NCI-H2081 treated with DMSO at 0.1 percent for 48 hours (cell line): ENCODE measurements around the gene OGFR.

Experiments used
- DNase-seq: peaks from one replicate; lab custom pipeline; 2025; lab: John Stamatoyannopoulos, UW

Gene OGFR

DNA sequence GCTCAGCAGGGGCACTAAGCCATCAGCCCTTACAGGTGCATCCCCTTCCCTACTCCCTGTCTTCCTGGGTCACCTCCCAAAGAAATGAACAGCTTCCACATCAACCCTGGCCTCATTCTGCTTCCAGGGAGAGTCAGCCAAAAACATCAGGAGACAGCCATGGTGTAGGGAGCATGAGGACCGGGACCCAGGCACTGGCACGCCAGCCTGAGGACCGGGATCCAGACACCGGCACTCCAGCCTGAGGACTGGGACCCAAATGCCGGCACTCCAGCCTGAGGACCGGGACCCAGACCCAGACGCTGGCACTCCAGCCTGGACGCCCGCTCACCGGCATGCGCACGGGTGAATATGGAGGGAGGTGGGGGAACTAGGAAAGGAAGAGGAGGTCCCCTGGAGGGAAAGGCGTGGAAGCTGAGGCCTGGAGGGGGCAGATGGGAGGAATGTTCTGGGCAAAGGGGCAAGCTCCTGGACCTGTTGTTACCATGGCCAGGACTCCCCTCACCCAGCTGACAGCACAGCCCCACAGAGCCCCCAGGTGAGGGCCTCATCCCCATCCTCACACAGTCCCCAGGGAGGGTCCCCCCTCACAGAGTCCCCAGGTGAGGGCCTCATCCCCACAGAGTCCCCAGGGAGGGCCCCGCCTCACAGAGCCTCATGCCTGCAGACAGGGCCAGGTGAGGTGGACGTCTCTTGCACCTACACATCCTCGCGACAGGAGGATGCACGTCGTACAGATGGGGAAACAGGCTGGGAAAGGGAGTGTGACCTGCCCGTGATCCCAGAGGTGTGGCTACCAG is 34.3 kb upstream of the OGFR start:
- DNase-seq: no peak

DNA sequence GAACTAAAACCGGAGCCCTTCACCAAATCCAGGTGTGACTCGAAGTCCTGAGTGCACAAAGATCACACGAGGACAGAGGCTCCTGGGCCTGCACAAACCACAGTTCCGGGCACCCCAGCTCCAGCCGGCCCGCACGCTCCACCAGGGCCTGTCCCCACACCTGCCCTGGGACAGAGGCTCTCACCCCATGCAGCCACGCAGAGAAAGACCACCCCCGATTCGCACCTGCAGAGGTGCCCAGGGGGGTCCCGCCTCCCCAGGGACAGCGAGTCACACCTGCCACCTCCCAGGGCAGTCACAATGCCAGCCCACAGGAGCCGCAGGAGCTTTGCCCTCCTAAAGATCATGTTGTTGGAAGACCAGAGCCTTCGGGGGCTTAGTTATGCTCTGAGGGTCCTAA is 33.7 kb upstream of the OGFR start:
- no peak for DNase-seq

DNA sequence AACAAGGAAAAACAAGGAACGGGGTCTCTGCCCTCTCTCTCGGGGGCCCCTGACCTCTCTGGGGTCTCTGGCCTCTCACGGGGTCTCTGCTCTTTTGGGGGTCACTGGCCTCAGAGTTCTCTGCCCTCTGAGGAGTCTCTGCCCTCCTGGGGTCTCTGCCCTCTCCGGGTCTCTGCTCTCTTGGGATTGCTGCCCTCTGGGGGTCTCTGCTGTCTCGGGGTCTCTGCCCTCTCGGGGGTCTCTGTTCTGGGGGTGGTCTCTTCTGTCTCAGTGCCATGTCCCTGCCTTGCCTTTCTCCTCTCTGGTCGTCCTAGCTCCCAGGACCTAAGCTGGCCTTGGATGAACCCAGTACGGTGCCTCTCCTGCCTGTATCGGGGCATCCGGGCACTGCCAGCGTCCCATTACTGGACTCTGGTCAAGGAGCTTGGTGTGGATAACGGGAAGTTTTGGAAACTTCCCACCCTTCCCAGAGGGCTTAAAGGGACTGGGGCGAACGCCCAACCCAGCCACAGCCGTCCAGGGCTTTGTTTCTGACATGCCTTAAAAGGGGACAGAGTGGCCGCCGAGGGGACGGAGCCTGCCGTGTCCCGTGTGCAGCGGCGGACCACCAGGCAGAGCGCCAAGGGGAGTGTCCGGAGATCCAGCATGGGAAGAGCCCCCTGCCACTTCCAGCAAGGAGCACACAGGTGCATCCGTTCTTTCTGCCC is 33.1 kb upstream of the OGFR start:
- DNase-seq: no peak

DNA sequence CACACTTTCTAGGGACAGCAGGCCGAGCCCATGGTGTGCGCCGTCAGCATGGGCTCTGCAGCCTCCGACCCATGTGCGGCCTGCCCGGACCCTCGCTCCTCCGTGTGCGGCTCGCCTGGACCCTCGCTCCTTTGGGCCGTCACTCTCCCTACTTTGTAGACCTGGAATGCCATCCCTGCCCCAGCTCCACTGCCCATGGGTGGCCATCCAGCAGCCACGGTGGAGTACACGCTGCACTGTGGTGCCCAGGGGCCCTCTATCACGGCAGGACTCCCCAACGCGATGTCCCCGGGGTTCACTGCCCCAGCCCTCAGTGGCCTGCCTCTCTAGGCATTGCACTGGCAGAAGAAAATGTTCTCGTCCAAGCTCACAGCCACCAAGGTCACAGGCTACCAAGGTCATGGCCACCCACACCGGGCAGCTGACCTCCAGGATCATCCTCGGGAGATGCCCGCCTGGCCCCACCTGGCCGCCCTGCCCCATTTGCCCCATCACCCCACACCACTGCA is 32.5 kb upstream of the OGFR start:
- DNase-seq: no peak

DNA sequence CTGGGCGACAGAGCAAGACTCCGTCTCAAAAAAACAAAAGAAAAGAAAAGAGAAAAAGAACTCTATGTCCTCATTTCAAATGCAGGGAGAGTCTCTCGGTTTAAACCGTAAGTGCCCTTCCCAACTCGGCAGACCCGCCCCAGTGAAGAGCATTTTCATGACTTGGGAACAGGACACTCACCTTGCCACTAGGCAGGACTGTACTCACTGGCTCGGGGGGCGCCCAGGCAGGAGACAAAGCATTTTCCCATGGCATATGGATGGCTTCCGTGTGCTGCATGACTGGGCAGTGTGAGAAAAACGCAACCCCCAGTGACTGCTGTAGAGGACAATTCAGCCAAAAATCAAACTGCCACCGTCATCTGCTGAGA is 32.0 kb upstream of the OGFR start:
- DNase-seq: no peak

DNA sequence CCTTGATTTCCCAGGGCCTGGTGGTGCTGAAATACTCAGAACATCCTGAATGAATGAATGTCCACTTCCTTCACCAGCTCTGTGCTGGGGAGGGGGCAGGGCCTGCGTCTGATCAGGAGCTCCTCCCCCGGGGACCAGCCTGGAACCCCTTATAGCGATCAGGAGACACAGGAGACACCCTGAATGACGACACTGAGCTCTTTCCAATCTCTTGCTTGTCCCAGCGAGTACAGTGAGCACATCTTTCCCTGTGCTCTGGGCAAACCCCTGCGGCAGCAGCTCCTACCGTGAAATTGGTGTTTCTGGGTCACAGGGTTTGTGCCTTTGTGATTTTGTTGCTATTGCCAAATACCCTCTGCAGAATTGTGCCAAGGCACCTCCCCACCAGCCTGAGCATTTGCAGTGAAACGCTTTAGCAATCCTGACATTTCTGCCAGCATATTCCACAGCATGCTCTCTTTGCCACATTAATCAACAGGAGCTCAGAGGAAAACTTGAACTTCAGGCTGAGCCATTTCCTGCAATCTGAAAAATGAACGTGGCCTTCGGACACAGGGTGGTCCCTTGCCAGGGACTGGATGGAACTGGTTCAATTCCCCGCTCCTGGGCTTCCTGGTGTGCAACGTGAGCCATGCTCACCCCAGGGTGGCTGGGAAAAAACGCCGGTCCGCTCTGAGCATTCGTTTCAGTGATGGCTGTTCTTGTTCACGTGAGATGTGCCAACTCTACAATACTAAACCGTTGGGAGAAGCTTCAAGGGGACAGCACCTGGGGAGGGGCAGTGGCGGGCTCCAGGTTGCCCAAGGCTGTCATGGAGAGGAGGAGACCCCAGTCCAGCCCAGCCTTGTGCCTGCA is 31.4 kb upstream of the OGFR start:
- DNase-seq: no peak

DNA sequence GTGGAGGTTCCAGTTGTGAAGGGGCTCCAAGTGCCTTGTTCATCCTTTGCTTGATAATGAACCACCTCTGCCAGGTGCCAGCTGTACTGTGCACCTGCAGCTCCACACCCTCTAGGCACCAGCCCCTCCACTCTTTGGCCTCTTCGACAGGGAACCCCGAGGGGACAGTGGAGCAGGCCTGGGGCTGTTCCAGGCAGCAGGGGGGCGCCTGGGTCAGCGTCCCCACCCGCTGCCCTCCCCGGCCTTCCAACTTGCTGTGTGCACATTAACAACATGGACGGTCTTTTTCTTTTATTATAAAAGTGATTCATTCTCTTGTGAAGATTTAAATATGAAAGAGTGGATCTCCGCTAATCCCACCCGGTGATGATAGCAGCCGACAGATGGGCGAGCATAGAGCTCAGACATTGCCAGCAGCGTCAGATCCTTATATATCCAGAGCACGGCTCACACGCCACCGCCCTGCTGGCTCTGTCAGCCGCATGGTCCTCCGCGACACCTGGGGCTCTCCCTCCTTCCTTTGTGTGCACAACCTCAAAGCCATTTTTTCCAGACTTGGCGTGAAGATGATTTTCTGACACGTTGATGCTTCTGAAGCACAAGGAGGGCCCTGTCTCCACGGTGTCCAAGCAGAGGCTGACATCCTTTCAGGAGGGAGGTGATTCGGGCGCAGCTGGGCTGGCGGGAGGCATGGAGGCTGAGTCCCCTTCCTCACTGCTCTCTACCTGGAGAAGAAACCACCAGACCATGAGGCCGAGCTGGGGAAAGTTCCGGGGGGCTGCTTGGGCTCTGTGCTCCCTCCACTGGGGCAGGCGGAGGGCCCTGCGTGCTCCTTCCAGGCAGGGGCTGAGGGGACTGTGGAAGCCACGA is 30.6 kb upstream of the OGFR start:
- DNase-seq: no peak

DNA sequence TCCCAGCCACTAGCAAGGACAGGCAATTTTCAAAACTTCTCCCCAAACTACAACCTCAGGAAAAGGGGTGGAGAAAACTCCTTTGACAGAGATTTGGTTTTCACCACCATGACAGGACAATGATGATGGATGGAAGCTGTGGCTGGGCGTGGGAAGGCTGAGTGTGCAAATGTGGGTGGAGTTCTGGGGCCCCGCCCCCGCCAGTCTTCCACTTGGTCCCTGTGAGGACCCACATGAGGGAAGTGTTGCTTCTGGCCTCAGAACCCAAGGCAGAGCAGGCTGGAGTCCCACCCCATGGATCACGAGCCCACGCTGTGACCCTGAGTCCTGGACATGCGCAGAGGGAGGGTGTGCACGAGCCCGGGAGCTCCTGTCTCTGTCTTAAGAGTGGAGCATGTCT is 29.9 kb upstream of the OGFR start:
- no peak for DNase-seq

DNA sequence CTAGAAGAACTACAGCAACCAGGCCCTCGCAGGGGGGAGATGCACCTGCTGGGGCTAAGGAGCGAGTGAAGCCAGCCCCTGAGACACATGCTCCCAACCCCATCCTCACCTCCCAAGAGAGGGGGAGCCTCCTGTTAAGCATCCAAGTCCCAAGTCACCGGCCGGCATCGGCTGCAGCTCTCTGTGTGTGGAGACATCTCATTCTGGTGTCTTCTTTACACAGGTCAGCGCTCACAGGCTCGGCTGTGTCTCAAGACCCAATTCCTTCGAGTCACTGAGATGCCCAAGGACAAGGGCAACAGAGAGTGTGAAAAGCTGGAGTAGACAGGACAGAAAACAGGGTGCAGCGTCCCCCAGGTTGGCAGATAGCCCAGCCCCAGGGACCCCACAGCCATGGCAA is 29.4 kb upstream of the OGFR start:
- DNase-seq: no peak

DNA sequence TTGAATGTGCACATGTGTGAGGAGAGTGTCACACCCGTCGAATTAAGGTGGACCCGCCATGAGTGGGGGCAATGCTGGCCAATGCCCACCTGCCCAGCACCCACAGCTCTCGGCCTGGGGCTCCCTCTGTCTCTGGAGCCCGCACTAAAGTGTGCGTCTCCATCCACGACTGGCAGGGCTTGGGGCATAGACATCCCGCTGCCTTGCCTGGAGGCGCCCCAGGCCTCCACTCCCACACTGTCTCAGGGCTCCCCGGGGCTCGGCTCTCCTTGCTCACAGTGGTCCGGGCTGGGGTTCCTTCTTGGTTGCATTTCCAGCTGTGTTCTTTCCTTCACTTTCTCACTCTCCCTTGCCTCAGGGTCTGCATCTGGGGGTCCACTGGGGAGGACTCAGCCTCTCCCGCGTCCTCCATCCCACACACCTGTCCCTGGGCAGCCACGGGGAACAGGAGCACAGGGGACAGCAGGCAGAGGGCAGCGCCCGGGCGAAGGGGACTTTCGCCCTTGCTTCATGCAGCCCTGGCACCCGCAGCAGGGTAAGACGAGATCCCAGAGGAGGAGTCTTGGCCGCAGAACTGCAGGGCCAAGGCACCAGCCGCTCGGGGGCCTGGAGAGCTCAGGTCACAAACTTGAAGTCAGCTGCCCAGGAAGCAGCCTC is 28.5 kb upstream of the OGFR start:
- DNase-seq: no peak

DNA sequence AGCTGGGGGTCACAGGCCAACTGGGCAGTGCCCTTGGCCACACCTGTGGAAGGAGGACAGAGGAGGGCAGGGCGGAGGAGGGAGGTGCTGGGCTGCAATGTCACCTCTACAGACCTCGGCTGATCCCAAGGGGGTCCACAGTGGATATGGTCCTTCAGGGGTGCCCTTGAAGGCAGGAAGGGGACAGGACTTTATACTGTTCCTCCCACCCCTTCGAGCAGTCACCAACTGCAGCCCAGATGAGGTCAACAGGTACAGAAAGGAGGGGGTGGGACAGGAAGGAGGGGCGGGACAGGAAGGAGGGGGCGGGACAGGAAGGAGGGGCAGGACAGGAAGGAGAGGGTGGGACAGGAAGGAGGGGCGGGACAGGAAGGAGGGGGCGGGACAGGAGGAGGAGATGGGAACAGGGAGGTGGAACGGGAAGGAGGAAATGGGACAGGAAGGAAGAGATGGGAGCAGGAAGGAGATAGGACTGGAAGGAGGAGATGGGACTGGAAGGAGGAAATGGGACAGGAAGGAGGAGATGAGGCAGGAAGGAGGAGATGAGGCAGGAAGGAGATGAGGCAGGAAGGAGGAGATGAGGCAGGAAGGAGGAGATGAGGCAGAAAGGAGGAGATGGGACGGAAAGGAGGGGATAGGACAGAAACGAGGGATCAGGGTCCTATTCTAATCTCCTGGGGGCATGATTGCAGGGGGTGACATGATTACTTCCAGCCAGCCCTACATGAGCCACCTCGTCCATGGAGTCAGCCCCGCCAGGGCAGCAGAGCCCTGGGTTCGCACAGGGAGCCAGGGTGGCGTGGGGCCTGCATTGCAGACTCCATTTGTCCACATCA is 27.7 kb upstream of the OGFR start:
- DNase-seq: no peak

DNA sequence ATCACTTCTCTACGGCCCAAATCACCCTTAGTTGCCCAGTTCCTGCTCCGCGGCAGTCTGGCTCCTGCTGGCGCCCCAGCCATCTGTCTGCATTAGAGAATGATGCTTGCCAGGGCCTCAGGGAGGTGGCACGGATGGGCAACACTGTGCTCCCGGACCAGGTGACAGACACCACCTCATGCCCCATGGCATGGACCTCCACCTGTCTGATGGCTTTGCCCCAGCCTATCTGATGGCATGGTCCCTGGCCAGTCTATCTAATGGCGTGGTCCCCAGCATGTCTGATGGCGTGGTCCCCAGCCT is 27.2 kb upstream of the OGFR start:
- no peak for DNase-seq

DNA sequence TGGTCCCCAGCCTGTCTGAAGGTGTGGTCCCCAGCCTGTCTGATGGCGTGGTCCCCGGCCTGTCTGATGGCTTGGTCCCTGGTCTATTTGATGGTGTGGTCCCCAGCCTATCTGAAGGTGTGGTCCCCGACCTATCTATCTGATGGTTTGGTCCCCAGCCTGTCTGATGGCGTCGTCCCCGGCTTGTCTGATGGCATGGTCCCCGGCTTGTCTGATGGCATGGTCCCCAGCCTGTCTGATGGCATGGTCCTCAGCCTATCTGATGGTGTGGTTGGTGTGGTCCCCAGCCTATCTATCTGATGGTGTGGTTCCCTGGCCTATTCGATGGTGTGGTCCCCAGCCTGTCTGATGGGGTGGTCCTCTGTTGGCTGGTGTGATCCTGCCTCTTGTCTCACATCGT is 26.6 kb upstream of the OGFR start:
- no peak for DNase-seq

DNA sequence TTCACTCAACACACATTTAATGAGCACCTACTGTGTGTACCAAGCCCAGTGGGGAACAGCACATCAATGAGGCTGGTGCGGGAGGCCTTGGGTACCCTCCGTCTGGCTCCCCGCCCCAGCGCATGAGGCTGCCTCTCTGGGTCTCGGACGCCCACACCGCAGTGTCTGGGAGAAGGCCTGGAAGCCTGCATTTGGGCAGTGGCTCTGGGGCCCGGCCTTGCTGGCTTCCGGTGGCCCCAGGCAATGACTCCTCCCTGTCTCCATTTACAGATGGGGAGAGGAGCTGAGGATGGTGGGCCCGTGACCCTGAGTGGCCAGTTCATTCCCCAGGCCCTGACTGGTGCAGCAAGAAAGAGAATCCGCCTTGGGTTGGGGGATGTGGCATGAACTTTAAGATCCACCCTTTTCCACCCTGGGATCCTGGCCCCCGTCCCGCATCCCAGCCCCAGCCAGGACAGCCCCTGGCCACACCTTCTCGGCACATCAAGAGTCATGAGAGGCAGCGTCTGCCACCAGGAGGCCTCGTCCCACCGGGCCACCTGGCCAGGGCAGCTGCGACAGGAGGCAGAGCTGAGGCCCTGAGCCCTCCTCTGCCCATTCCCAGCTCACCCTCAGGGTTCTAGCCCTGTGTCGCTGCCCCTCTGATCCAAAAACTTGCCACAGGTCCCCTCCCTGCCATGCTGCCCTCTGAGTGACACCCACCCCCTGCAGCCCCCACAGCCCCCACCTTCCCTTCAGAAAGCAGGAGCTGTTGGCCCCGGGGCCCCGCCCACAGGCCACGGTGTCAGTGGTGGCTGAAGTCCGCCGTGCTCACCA is 25.8 kb upstream of the OGFR start:
- no peak for DNase-seq

DNA sequence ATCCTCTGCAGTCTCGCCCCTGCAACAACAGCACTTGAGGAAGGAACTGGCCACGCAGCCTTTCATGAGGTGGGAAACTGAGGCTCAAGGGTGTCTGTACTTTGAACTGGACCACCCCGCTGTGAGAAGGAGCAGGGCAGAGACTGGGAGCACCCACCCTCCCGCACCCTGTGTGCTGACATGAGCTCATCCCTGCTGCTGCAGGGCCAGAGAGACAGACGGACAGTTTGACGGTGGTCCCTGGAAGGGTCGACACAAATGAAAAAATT is 25.3 kb upstream of the OGFR start:
- no peak for DNase-seq

DNA sequence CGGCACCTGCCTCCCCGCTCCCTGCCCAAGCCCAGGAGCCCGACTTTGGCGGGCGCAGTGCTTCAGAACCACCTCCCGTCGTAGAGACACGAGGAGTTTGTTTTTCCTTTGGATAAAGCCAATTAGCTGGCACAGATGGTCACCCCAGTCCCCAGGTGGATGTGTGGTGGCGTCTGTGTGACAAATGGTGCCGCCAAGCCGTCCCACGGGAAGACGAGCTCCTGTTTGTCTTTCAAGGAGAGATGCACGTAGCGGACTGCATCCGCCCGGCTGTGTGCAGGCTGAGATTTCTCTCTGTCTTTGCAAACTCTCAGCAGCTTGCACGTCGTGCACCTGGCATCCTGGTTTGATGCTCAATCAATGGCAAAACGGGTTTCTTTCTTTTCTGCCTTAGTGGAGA is 24.4 kb upstream of the OGFR start:
- no peak for DNase-seq

DNA sequence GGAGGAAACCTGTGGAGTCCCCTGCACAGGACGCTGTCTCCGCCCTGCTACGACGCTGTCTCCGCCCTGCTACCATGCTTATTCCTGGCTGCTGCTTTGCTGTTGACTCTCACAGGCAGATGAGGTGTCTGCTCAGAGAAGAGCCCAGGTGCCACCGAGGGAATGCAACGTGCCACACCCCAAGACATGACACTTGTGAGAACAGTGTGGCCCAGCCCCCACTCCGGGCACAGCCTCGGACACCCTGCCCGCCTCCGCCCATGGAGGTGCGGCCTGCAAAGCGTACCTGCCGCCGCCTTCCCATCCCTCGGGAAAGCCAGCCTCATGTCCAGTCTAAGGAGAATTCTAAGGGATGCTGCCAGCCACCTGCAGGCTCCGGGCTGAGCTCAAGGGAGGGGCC is 23.9 kb upstream of the OGFR start:
- no peak for DNase-seq

DNA sequence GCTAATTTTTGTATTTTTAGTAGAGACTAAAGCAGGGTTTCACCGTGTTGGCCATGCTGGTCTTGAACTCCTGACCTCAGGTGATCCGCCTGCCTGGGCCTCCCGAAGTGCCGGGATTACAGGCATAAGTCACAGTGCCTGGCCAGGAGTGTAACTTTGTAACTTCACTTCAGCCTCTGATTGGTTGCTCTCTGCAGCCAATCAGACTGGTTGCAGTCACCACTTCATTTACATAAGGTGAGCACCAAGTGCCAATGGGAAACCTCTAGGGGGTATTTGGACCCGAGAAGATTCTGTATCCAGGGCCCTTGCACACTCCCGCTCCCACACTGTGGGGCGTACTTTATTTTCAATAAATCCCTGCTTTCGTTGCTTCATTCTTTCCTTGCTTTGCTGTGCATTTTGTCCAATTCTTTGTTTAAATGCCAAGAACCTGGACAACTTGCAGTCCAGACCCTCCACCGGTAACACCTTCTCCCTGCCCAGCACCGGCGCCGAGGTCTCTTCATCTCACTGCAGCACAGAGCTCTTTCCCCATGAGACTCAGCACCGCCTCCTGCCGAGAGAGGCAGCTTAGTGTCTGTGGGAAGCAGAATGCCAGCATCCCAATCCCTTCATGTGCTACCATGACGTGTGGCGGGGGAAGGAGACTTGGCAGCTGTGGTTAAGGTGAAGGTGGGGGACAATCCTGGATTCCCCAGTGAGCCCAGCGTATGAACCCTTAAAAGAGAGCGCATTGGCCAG is 22.3 kb upstream of the OGFR start:
- DNase-seq: no peak

DNA sequence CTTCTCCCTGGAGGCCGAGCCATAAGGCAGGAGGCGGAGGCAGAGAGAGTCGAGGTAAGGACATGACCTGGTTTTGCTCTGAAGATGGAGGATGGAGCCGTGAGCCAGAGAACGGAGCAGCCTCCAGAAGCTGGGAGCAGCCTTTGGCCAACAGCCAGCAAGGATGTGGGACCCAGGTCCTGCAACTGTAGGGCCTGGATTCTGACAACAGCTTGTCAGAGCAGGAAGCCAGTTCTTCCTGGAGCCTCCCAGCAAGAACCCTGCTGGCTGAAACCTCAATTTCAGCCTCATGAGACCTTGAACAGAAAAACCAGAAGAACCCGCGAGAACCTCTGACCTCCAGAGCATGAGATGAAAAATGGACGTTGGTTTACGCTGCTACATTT is 21.7 kb upstream of the OGFR start:
- DNase-seq: no peak
